GM18498 (cell line): ENCODE measurements around the gene CCM2.
"Not testable (repeated sequence)": the region's sequence is repeated elsewhere in the genome, so short reads cannot be mapped to it uniquely, and the experiment has no call there.

Experiments
- ATAC-seq: cut with Tn5 transposase; IDR thresholded peaks from one replicate; pipeline ENCODE4 v1.9.1; 2021; ENCODE audit warnings: mild to moderate bottlenecking, moderate library complexity; ENCODE audit not compliant: unreplicated experiment

CCM2 gene

GRCh38 chr7:44981035-44981706, 18.8 kb upstream of the CCM2 start:
- no peak for ATAC-seq

GRCh38 chr7:44982535-44982923, 17.5 kb upstream of the CCM2 start:
- ATAC-seq = no peak

- no peak for ATAC-seq
Measured at GRCh38 chr7:44982970-44983369, 17.0 kb upstream of the CCM2 start.

- ATAC-seq = no peak
Measured at GRCh38 chr7:44983742-44984477, 16.1 kb upstream of the CCM2 start.

GRCh38 chr7:44984478-44984758, 15.6 kb upstream of the CCM2 start:
- no peak for ATAC-seq

- ATAC-seq = no peak
Measured at GRCh38 chr7:44985033-44985695, 14.8 kb upstream of the CCM2 start.

- no peak for ATAC-seq
Measured at GRCh38 chr7:44985900-44986217, 14.1 kb upstream of the CCM2 start.

GRCh38 chr7:44986218-44987053, 13.6 kb upstream of the CCM2 start:
- peak; percentile 98 for ATAC-seq

- ATAC-seq = no peak
Measured at GRCh38 chr7:44987457-44987856, 12.5 kb upstream of the CCM2 start.

GRCh38 chr7:44987996-44988395, 12.0 kb upstream of the CCM2 start:
- no peak for ATAC-seq

- no peak for ATAC-seq
Measured at GRCh38 chr7:44988701-44989100, 11.3 kb upstream of the CCM2 start.

GRCh38 chr7:44989132-44989531, 10.9 kb upstream of the CCM2 start:
- ATAC-seq = no peak

- ATAC-seq = no peak
Measured at GRCh38 chr7:44990109-44991023, 9.6 kb upstream of the CCM2 start.

- not testable (repeated sequence) for ATAC-seq
Measured at GRCh38 chr7:44992004-44992795, 7.8 kb upstream of the CCM2 start.

GRCh38 chr7:44994877-44995554, 5.0 kb upstream of the CCM2 start:
- ATAC-seq = no peak

- peak; percentile 13 for ATAC-seq
Measured at GRCh38 chr7:44995555-44996493, 4.2 kb upstream of the CCM2 start.

GRCh38 chr7:44998153-44998871, 1.7 kb upstream of the CCM2 start:
- ATAC-seq = no peak
